SK-N-SH treated with all-trans-retinoic acid at 6 μM for 48 hours (cell line): ENCODE measurements around the gene MITF.

Source experiments
- ATAC-seq: fragments of 200-7000 bp; cut with Tn5 transposase; 3 replicates; pipeline ENCODE4 v1.9.1; 2020; ENCODE audit warnings: mild to moderate bottlenecking, moderate library complexity
- BACH2 ChIP-seq: fragments of 250-450 bp; sonication (Bioruptor Pico); IDR thresholded peaks from 2 replicates; pipeline ENCODE4 v1.9.0; 2021; ENCODE audit warnings: mild to moderate bottlenecking, borderline replicate concordance
- CREB5 ChIP-seq: fragments of 250-450 bp; sonication (Bioruptor Pico); IDR thresholded peaks from 2 replicates; pipeline ENCODE4 v1.5.1; 2020; ENCODE audit warnings: low read depth, mild to moderate bottlenecking, moderate library complexity
- CSDC2 ChIP-seq: fragments of 250-450 bp; sonication (Bioruptor Pico); IDR thresholded peaks from 2 replicates; pipeline ENCODE4 v1.5.0; 2020; ENCODE audit warnings: mild to moderate bottlenecking, moderate library complexity
- CSRNP3 ChIP-seq: fragments of 250-450 bp; sonication (Bioruptor Pico); IDR thresholded peaks from 2 replicates; pipeline ENCODE4 v1.5.1; 2021; ENCODE audit warnings: mild to moderate bottlenecking, moderate library complexity
- GLIS3 ChIP-seq: fragments of 250-450 bp; sonication (Bioruptor Pico); IDR thresholded peaks from 2 replicates; pipeline ENCODE4 v1.5.0; 2020; ENCODE audit warnings: mild to moderate bottlenecking, moderate library complexity
- PATZ1 ChIP-seq: fragments of 250-450 bp; sonication (Bioruptor Pico); IDR thresholded peaks from 2 replicates; pipeline ENCODE4 v1.8.0; 2020; ENCODE audit warnings: mild to moderate bottlenecking, moderate library complexity, borderline replicate concordance
- POU6F1 ChIP-seq: fragments of 250-450 bp; sonication (Bioruptor Pico); IDR thresholded peaks from 2 replicates; pipeline ENCODE4 v1.8.0; 2021; ENCODE audit warnings: low read depth, mild to moderate bottlenecking, moderate library complexity, borderline replicate concordance
- RARB ChIP-seq: fragments of 250-450 bp; sonication (Bioruptor Pico); IDR thresholded peaks from 2 replicates; pipeline ENCODE4 v1.8.0; 2021; ENCODE audit warnings: mild to moderate bottlenecking, moderate library complexity
- SNAI2 ChIP-seq: fragments of 250-450 bp; sonication (Bioruptor Pico); IDR thresholded peaks from 2 replicates; pipeline ENCODE4 v1.5.0; 2020; ENCODE audit warnings: mild to moderate bottlenecking, moderate library complexity
- TCF4 ChIP-seq: fragments of 250-450 bp; sonication (Bioruptor Pico); IDR thresholded peaks from 2 replicates; pipeline ENCODE4 v1.8.0; 2021; ENCODE audit warnings: mild to moderate bottlenecking, moderate library complexity, borderline replicate concordance
- TOX ChIP-seq: fragments of 250-450 bp; sonication (Bioruptor Pico); IDR thresholded peaks from 2 replicates; pipeline ENCODE4 v1.8.0; 2021; ENCODE audit warnings: mild to moderate bottlenecking, moderate library complexity, borderline replicate concordance
- TSHZ2 ChIP-seq: fragments of 250-450 bp; sonication (Bioruptor Pico); IDR thresholded peaks from 2 replicates; pipeline ENCODE4 v1.5.0; 2020; ENCODE audit warnings: mild to moderate bottlenecking, moderate library complexity
- ZC3H10 ChIP-seq: fragments of 250-450 bp; sonication (Bioruptor Pico); IDR thresholded peaks from 2 replicates; pipeline ENCODE4 v1.5.1; 2021; ENCODE audit warnings: mild to moderate bottlenecking, moderate library complexity
- ZFP3 ChIP-seq: fragments of 250-450 bp; sonication (Bioruptor Pico); IDR thresholded peaks from 2 replicates; pipeline ENCODE4 v1.5.0; 2020; ENCODE audit warnings: mild to moderate bottlenecking, moderate library complexity
- ZFP30 ChIP-seq: fragments of 450-650 bp; formaldehyde crosslinking; IDR thresholded peaks from 2 replicates; pipeline ENCODE4 v1.5.0; 2022; ENCODE audit warnings: mild to moderate bottlenecking, moderate library complexity
- ZNF70 ChIP-seq: fragments of 450-650 bp; formaldehyde crosslinking; IDR thresholded peaks from 2 replicates; pipeline ENCODE4 v1.5.0; 2020; ENCODE audit warnings: mild to moderate bottlenecking, moderate library complexity
- ZNF8 ChIP-seq: fragments of 450-650 bp; formaldehyde crosslinking; IDR thresholded peaks from 2 replicates; pipeline ENCODE4 v1.5.0; 2020; ENCODE audit warnings: mild to moderate bottlenecking, moderate library complexity

The MITF gene

GRCh38 chr3:69925506-69925905, 186.2 kb downstream of the MITF start (continued):
- TF ChIP-seq CREB5 (no peak), SNAI2 (CRISPR knock-in tag) (no peak), ZFP30 (CRISPR knock-in tag) (no peak)

GRCh38 chr3:69926385-69926784, 187.1 kb downstream of the MITF start:
- TF ChIP-seq TOX (CRISPR knock-in tag) = no peak
- no peak for TF ChIP-seq ZC3H10 (CRISPR knock-in tag)
- no peak for ATAC-seq

- ATAC-seq = no peak
- TF ChIP-seq TCF4 = no peak
- no peak for TF ChIP-seq CSDC2
- no peak for TF ChIP-seq ZFP3 (CRISPR knock-in tag)
- TF ChIP-seq PATZ1 (CRISPR knock-in tag) = no peak
- TF ChIP-seq ZNF70 (CRISPR knock-in tag) = no peak
- TF ChIP-seq, all 23 proteins: peak for 0
Measured at GRCh38 chr3:69927571-69927970, 188.3 kb downstream of the MITF start.

- no peak for ATAC-seq
- no peak for TF ChIP-seq GLIS3 (CRISPR knock-in tag)
- TF ChIP-seq CSRNP3 (CRISPR knock-in tag) = no peak
- no peak for TF ChIP-seq POU6F1
- TF ChIP-seq PATZ1 (CRISPR knock-in tag) = no peak
- TF ChIP-seq BACH2 = no peak
- TF ChIP-seq TOX (CRISPR knock-in tag) = no peak
- TF ChIP-seq CSDC2 = no peak
- TF ChIP-seq TSHZ2 = no peak
- TF ChIP-seq ZNF8 = no peak
- no peak for TF ChIP-seq ZFP30 (CRISPR knock-in tag)
- TF ChIP-seq ZC3H10 (CRISPR knock-in tag) = no peak
- no peak for TF ChIP-seq CREB5
- TF ChIP-seq TCF4 = no peak
- no peak for TF ChIP-seq ZNF70 (CRISPR knock-in tag)
- no peak for TF ChIP-seq RARB (CRISPR knock-in tag)
- no peak for TF ChIP-seq SNAI2 (CRISPR knock-in tag)
Measured at GRCh38 chr3:69929019-69929418, 189.8 kb downstream of the MITF start.
